Epithelial cell of proximal tubule (primary cell): ENCODE measurements around the gene TBC1D2. TPM values are rescaled to one million over a fixed set of nuclear protein-coding genes. Genes with fewer than 3 reads are reported as not detected.
A peak's percentile ranks its signal among the peaks of the same experiment; 100 is the strongest.

Experiments
- DNase-seq: peaks from one replicate; pipeline ENCODE4 v3.0.0-alpha.2; 2011; ENCODE audit warnings: low read depth
- H3K4me3 ChIP-seq: 2 replicates; pipeline ENCODE4 v1.5.1; 2011; ENCODE audit warnings: low read depth, mild to moderate bottlenecking, low read length
- total RNA-seq: library from RNA; depleted of rRNA; stranded (reverse); fragments of >200 nt; gene quantifications from 2 replicates; pipeline ENCODE4 v1.2.3, GENCODE V29; 2015
- TF ChIP-seq, protein P1 (sequence below): conservative IDR thresholded peaks from 2 replicates; pipeline ENCODE4 v1.5.1; 2012; ENCODE audit warnings: low read depth, mild to moderate bottlenecking, low read length

The TBC1D2 gene, protein sequence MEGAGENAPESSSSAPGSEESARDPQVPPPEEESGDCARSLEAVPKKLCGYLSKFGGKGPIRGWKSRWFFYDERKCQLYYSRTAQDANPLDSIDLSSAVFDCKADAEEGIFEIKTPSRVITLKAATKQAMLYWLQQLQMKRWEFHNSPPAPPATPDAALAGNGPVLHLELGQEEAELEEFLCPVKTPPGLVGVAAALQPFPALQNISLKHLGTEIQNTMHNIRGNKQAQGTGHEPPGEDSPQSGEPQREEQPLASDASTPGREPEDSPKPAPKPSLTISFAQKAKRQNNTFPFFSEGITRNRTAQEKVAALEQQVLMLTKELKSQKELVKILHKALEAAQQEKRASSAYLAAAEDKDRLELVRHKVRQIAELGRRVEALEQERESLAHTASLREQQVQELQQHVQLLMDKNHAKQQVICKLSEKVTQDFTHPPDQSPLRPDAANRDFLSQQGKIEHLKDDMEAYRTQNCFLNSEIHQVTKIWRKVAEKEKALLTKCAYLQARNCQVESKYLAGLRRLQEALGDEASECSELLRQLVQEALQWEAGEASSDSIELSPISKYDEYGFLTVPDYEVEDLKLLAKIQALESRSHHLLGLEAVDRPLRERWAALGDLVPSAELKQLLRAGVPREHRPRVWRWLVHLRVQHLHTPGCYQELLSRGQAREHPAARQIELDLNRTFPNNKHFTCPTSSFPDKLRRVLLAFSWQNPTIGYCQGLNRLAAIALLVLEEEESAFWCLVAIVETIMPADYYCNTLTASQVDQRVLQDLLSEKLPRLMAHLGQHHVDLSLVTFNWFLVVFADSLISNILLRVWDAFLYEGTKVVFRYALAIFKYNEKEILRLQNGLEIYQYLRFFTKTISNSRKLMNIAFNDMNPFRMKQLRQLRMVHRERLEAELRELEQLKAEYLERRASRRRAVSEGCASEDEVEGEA
- 16.6 and 17.2 TPM in 2 replicates for total RNA-seq

DNA sequence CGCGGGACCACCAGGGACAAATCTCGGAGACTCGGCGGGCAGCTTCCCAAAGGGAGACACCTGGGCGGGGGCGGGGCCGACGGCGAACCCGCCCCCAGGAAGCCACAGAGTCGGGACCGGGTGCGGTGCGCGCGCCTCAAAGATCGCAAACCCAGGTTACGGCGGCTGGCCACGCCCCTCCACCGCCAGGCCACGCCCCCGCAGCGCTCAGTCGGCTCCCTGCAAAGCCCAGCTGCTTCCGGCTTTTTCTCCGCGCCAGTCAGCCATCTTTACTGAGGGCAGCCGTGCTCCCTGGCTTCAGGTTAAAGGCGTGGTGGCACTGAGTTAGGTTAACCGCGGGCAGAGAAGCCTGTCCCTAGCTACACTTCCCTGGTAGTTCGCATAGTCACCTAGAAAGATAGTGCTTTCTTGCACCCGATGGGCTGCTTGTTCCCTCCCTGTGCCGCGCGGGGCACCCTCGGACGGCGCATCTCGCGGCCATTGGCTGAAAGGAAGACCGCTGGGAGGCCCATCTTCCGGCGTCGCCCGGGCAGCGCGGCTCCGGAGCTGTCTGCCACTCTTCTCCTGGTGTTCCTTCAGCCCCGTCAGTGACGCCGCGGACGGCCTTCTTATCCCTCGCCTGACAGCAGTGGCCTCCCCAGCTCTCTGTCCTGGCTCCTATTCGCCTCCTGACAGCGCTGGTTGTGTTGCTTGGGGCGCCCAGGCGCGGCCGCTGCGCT lies at the start of gene TBC1D2:
Gene TBC1D2 (minus strand): TSS at position 72 of the 719 bp plus-strand sequence. CDS start 108 bp downstream, outside the sequence.
- peak within 1 kb of the TSS; percentile 100 for H3K4me3 ChIP-seq
- TF ChIP-seq, protein P1, sequence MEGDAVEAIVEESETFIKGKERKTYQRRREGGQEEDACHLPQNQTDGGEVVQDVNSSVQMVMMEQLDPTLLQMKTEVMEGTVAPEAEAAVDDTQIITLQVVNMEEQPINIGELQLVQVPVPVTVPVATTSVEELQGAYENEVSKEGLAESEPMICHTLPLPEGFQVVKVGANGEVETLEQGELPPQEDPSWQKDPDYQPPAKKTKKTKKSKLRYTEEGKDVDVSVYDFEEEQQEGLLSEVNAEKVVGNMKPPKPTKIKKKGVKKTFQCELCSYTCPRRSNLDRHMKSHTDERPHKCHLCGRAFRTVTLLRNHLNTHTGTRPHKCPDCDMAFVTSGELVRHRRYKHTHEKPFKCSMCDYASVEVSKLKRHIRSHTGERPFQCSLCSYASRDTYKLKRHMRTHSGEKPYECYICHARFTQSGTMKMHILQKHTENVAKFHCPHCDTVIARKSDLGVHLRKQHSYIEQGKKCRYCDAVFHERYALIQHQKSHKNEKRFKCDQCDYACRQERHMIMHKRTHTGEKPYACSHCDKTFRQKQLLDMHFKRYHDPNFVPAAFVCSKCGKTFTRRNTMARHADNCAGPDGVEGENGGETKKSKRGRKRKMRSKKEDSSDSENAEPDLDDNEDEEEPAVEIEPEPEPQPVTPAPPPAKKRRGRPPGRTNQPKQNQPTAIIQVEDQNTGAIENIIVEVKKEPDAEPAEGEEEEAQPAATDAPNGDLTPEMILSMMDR, result peak; percentile 27
- DNase-seq, result no peak

DNA sequence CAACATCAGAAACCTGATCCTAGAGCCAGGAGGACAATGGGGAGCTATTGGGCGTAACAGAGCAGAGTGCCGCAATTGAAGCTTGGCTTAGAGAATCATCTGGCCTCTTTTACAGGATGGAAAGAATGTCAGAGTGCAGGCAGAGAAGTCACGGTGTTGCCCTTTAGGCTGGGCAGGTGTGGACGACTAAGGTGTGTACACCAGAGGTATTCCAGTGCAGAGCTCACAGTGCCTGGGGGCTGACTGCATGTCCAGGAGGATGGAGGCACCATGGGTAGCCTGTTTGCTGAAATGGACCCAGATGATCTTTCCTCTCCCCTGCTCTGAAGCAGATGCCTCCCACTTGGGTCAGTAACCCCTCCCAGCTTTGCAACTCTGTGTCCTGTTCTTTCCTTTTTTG lies 48.9 kb upstream of the TBC1D2 start:
- TF ChIP-seq, protein P1, result no peak
- H3K4me3 ChIP-seq, result no peak overlapping the region
- no peak for DNase-seq

DNA sequence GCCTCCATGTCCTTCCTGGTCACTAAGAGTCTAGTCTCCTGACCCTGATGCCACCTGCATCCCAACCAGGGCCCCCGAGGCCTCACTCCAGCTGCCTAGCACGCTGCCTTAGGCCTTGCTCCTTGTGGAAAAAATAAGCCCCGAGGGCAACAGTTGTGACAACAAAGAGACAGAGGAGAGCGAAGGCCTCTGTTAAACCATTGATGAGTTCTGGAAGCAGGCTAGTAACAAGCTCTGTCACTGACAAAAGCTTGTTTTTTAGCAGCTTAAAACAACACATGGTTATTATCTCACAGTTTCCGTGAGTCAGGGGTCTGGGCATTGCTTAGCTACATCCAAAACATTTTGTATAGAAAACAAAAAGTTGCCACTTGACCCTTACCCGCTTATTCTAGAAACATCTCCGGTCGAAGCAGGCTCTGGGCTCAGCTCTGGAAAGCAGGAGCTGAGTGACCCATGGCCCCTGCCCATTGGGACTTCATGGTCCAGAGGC lies 48.2 kb upstream of the TBC1D2 start:
- no peak for DNase-seq
- TF ChIP-seq, protein P1, result no peak
- no peak overlapping the region for H3K4me3 ChIP-seq

DNA sequence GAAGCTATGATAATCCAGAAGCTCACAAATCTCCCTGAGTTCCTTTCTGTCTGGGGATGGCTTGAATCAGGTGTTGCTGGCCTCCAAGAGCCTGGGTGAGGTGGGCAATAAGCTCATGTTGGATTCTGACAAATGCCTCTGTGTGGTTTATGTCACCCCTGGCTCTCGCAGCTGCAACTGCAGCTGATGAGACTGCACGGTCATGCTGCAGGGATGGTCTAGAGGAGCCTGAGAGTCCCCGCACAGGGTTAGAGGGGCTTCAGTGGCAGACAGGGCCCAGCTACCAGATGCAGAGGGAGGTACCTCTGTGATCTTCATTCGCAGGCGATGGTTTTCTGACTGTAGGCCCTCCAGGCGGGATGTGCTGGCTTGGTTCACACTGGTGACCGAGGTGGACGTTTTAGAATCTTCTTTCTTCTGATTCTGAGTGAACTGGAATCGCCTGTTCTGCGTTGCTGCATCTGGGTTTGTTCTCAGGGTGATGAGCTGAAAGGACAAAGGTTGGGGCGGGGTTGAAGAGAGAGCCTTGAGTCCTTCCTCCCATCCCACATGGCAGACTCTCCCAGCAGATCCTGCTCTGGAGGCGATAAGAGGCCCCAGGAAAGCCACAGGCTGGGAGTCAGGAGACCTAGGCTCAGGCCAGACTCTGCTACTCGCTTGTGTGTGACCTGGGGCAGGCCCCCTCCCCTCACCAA lies 47.6 kb upstream of the TBC1D2 start:
- no peak for DNase-seq
- TF ChIP-seq, protein P1, result no peak
- H3K4me3 ChIP-seq, result no peak overlapping the region

DNA sequence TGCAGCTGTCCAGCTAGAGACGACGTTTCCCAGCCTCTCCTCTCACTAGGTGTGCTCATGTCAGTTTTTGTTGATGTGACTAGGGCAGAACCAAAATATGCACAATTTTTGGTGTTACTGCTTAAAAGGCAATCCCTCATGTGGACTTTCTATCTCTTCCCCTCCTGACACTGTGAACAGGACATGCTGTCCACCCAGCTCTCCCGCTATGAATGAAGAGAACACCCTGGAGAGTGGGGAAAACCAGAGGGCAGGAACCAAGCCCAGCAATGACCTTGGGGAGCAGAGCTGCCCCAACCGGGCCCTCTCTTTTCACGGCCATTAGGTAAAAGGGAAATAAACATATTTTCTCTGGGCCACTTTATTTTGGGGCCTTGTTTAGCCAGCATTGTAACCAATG lies 46.7 kb upstream of the TBC1D2 start:
- TF ChIP-seq, protein P1, result no peak
- no peak overlapping the region for H3K4me3 ChIP-seq
- no peak for DNase-seq

DNA sequence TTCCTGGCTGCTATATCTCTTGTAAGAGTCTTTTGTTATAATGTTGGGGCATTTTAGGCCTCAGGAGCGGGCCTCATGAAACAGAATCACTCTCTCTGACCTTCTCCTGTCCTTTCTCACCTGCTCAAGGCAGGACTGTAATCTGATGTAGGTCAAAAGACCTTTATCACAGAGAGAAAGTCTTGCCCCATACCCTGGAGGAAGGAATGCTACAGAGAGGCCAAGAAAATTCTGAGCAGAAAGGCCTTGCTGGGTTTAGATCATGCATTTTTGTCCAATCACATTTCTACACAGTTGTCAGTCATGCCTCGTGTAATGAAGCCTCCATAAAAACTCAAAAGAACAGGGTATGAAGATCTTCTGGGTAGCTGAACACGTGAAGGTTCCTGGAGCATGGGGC lies 45.2 kb upstream of the TBC1D2 start:
- TF ChIP-seq, protein P1, result no peak
- DNase-seq, result no peak
- H3K4me3 ChIP-seq, result no peak overlapping the region
